Raji (cell line): Measurements from ENCODE around the gene HOXC13.

Experiments used
- POLR2A ChIP-seq: IDR thresholded peaks from 2 replicates; pipeline ENCODE4 v1.6.1; 2011; ENCODE audit warnings: low read depth, low read length, control low read depth; ENCODE audit not compliant: insufficient read depth

HOXC13 gene

GRCh38 chr12:53985994-53986685, 47.5 kb downstream of the HOXC13 start:
- TF ChIP-seq POLR2A, result no peak

DNA sequence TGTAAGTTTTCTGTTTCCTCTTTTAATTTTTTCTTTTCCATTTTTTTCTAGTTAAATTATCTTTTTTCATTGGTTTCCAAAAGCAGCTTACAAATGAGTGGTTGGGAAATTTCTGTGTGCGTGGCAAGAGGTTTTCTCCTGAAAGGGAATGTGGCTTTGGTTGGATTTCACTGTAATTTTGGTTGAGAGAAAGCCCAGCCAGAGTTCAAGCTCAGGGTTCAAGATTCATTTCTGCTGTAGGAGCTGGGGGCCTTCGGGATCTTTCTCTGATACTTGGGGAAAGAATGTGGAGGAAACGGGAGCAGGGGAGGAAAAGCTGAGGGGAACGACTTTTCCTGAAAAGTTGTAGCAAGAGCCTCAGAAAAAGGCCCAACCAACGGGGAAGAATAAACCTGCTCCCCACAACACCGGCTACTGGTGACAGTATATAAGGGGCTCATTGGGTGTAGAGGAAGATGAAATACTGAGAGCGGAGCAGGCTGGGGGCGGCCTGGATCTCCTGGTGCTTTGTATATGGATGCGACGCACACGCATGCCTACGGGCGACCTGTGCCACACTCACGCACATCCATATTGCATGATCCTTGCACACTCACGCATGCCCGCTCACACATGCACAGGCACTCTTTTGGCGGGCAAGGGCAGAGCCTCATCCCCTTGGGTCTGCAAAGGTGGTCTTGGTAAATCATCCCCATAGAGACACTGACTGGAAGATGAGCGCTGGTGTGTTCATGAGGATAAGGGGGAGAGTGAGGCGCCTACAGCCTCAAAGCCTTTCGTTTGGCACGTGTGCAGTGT, 48.3 kb downstream of the HOXC13 start:
- TF ChIP-seq POLR2A, result no peak

GRCh38 chr12:53987787-53988230, 49.2 kb downstream of the HOXC13 start:
- no peak for TF ChIP-seq POLR2A

GRCh38 chr12:53988541-53989226, 50.1 kb downstream of the HOXC13 start:
- TF ChIP-seq POLR2A, result no peak

DNA sequence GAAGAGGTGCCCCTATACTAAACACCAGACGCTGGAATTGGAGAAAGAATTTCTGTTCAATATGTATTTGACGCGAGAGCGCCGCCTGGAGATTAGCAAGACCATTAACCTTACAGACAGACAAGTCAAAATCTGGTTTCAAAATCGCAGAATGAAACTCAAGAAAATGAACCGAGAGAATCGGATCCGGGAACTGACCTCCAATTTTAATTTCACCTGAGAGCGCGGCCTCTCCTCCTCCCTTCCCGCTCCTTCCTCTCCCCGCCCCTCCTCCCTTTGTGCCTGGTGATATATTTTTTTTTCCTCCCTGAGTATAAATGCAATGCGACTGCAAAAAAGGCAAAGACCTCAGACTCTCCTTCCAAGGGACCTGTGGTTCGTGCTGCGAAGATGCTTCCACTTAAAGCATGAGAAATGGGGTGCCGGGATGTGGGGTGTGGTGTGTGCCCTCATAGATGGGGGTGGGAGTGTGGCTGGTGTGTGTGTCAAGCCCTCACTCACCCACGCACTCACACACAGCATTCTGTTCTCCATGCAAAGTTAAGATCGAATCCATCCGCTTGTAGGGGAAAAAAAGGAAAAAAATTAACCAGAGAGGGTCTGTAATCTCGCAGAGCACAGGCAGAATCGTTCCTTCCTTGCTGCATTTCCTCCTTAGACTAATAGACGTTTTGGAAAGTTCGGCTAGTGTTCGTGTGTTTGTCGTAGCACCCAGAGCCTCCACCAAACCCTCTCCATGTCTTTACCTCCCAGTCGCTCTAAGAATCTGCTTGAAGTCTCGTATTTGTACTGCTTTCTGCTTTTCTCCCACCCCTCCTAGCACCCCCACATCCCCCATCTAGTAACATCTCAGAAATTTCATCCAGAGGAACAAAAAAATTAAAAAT, 50.8 kb downstream of the HOXC13 start:
- TF ChIP-seq POLR2A, result no peak

DNA sequence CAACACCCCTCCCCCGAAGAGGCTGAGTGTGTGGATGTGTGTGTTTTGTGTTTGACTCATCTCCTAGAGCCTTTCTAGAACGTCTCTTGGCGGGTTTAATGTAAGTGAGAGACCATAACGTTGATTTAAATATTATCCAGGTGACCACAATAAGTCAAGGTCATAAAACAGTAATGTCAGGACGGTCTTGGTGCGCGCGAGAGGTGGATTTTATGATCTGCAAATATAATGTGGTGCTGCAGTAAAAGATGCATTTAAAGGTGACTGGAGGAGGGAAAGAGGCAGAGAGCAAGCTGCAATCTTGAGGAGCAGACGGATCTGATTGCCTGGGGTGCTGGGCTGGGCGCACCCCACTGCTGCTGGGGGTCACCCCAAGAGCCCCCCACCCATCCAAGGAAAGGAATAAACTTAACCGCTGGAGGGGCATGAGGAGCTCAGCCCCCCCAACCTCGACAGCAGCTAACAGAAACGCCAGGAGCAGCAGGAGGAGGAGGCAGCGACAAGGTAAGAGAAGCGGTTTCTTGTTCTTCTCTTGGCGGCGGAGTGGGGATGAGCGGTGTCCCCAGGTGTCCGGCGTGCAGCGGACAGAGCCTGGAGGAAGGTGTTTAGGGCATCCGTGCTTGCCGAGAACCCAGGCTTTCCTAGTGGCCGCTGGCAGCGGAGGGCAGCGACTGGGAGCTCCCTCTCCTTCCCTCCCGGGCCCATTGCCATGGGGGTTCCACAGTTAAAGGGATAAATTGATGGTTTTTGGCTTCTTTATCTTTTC, 51.9 kb downstream of the HOXC13 start:
- no peak for TF ChIP-seq POLR2A

DNA sequence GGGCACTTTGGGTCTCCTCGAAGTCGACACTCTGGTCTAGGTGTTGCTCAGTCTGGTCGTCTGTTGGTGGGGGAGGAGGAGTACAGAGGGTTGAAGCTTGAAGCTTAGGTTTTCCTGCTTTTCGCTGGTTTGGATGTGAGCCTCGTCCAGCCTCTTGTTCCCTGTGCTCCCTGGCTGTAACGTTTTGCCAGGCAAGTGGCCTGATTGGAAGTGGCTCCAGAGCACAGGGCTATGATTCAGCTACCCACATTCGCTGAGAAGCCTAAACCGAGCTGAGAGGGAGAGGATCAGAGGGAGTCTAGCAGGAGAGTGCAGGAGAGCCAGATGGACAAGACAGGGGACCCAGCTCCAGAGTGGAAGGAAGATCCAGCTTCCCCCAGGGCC, 52.4 kb downstream of the HOXC13 start:
- TF ChIP-seq POLR2A, result no peak

DNA sequence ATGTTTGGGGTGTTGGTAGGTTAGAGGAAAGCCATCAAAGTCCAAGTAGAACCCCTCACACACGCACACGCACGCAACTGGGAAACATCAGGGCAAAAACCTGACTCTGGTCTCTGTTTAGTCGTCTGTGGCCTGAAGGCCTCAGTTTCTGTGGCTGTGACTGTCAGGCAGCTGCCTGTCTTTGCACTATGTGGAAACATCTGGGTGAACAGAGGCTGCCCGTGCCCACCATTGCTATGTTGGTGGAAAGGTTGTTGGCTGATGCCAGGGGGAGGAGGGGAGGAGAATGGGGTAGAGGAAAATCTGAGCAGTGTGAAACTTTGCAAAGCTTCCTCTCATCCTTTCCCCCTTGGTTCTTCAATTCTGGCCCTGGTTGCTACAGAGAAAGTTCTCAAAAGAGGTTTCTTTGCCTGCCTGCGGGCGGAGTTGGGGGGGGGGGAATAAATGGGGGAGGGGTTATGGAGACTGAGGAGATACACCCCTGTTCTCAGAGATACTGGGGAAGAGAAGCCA, 53.8 kb downstream of the HOXC13 start:
- TF ChIP-seq POLR2A, result no peak

- no peak for TF ChIP-seq POLR2A
These were observed 54.8 kb downstream of the HOXC13 start for GRCh38 chr12:53993162-53994008.

- no peak for TF ChIP-seq POLR2A
These were observed 55.3 kb downstream of the HOXC13 start for GRCh38 chr12:53994009-53994263.

DNA sequence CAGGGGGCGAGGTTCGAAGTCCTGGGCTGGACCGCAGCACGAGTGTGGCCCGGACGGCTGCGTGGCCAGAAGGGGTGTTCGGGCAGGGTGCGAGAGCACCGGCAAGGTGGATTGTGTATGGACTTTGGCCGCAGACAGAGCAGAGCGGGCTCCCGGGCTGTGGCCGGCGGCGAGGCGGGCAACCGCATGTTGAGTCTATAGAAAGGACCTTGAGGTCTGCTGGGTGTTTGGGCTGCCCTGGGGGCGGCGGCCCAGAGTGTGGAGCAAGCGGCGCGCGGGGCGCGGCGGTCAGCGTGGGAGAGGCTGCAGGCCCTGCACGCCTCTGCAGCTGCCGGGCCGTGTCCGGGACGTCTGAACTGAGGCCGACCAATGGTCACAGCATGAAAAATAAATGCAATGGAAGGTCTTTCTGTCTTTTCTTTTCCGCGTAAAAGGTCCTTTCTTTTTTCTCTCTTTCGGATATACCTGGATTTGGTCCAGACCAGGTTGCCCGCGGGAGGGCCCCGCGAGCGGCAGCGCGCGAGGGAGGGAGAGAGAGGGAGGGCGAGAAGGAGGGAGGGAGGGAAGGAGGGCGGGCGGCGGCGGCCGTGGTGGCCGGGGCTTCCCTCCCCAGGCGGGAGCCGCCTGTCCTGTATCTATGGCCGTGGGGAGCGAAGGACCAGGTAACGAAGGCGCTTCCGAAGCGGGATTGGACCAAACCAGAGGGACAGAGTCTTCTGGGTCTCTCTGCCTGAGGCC, 55.8 kb downstream of the HOXC13 start:
- TF ChIP-seq POLR2A, result no peak

DNA sequence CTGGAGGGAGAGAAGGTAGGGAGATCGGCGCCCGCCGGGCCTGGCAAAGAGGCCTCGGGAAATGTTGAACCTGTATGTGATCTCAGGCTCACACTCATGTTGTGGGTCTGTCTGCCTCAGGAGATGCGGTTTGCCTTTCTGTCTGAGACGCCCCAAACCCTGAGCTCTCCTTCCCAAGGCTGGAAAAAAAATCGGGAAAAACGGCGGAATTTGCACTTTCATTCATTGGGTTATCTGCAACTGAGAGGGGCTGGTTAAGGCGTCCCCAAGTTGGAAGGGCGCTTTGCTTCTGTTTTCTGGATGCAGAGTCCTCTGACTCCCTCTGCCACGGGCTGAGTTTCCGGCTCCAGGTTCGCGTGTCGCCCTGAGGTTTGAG, 56.4 kb downstream of the HOXC13 start:
- no peak for TF ChIP-seq POLR2A
